ENCODE results near the gene ACTR8. TPM values are rescaled to one million over a fixed set of nuclear protein-coding genes. Genes with fewer than 3 reads are reported as not detected.

The ACTR8 gene
- total RNA-seq, 1 donor from 2014 or later = 43.6 TPM

GRCh38 chr3:53890726-53891475 is 8.9 kb upstream of the ACTR8 start:
- H3K79me2 ChIP-seq (ENCODE audit: insufficient read depth, low read length) = peaks cover 47% of the 10 kb centered on the region
- peak overlapping the region; percentile 76 for H2AFZ ChIP-seq (ENCODE audit: low read depth, low read length)

GRCh38 chr3:53888232-53888631 is 6.3 kb upstream of the ACTR8 start:
- peaks cover 13% of the 10 kb centered on the region for H3K36me3 ChIP-seq (ENCODE audit: insufficient read depth, low read length)
- no peaks in the 10 kb centered on the region for H3K9me3 ChIP-seq (ENCODE audit: insufficient read depth, low read depth, low read length)
- H3K36me3 Mint-ChIP-seq (ENCODE audit: low read depth, unreplicated experiment) = no peaks in the 10 kb centered on the region
- H3K27me3 Mint-ChIP-seq (ENCODE audit: low read depth, unreplicated experiment) = no peaks in the 10 kb centered on the region
- H3K27ac Mint-ChIP-seq (ENCODE audit: unreplicated experiment) = no peak overlapping the region
- FAIRE-seq (no peak), DNase-seq (ENCODE audit: low read depth) (no peak)
- no peaks in the 10 kb centered on the region for H3K9me3 Mint-ChIP-seq (ENCODE audit: unreplicated experiment)
- H4K20me1 ChIP-seq (ENCODE audit: insufficient read depth, low read length) = peaks cover 30% of the 10 kb centered on the region
- H3K9ac ChIP-seq (ENCODE audit: low read length) = no peak overlapping the region
- H3K4me3 ChIP-seq (ENCODE audit: insufficient read depth, low read depth, low read length) = no peak overlapping the region
- H3K79me2 ChIP-seq (ENCODE audit: insufficient read depth, low read length) = peaks cover 47% of the 10 kb centered on the region
- no peaks in the 10 kb centered on the region for H3K27me3 ChIP-seq (ENCODE audit: insufficient read depth, low read length)
- H3K27ac ChIP-seq (ENCODE audit: low read depth, low read length) = no peak overlapping the region
- TF ChIP-seq CTCF (IDR thresholded peaks at IDR 0.05; ENCODE audit: insufficient read depth, low read depth, low read length) (no peak), EZH2 (IDR thresholded peaks at IDR 0.05; ENCODE audit: insufficient read depth, low read length) (no peak)
- no peak overlapping the region for H3K4me3 Mint-ChIP-seq (ENCODE audit: unreplicated experiment)
- H2AFZ ChIP-seq (ENCODE audit: low read depth, low read length) = no peak overlapping the region
- H3K4me2 ChIP-seq (ENCODE audit: low read length) = no peak overlapping the region
- peaks cover 14% of the 10 kb centered on the region for H3K4me1 ChIP-seq (ENCODE audit: insufficient read depth, low read length)
- H3K4me1 Mint-ChIP-seq (ENCODE audit: low read depth, unreplicated experiment) = peaks cover 16% of the 10 kb centered on the region

More at GRCh38 chr3:53890726-53891475, 8.9 kb upstream of the ACTR8 start:
- Mint-ChIP-seq H3K36me3 (ENCODE audit: low read depth, unreplicated experiment) (no peaks in the 10 kb centered on the region), H3K4me1 (ENCODE audit: low read depth, unreplicated experiment) (peaks cover 13% of the 10 kb centered on the region), H3K27ac (ENCODE audit: unreplicated experiment) (peak overlapping the region; percentile 99), H3K4me3 (ENCODE audit: unreplicated experiment) (peak overlapping the region; percentile 94), H3K27me3 (ENCODE audit: low read depth, unreplicated experiment) (no peaks in the 10 kb centered on the region), H3K9me3 (ENCODE audit: unreplicated experiment) (no peaks in the 10 kb centered on the region)
- no peaks in the 10 kb centered on the region for H3K9me3 ChIP-seq (ENCODE audit: insufficient read depth, low read depth, low read length)
- peak overlapping the region; percentile 86 for H3K4me2 ChIP-seq (ENCODE audit: low read length)
- peak overlapping the region; percentile 95 for H3K9ac ChIP-seq (ENCODE audit: low read length)
- FAIRE-seq = no peak
- DNase-seq (ENCODE audit: low read depth) = peak; percentile 60
- peaks cover 14% of the 10 kb centered on the region for H3K4me1 ChIP-seq (ENCODE audit: insufficient read depth, low read length)
- TF ChIP-seq EZH2 (IDR thresholded peaks at IDR 0.05; ENCODE audit: insufficient read depth, low read length) (no peak), CTCF (IDR thresholded peaks at IDR 0.05; ENCODE audit: insufficient read depth, low read depth, low read length) (no peak)
- H3K36me3 ChIP-seq (ENCODE audit: insufficient read depth, low read length) = peaks cover 5% of the 10 kb centered on the region
- peaks cover 12% of the 10 kb centered on the region for H3K27me3 ChIP-seq (ENCODE audit: insufficient read depth, low read length)
- H3K4me3 ChIP-seq (ENCODE audit: insufficient read depth, low read depth, low read length) = peak overlapping the region; percentile 92
- H4K20me1 ChIP-seq (ENCODE audit: insufficient read depth, low read length) = peaks cover 30% of the 10 kb centered on the region
- H3K27ac ChIP-seq (ENCODE audit: low read depth, low read length) = peak overlapping the region; percentile 95

GRCh38 chr3:53887446-53887845 is 5.5 kb upstream of the ACTR8 start:
- H2AFZ ChIP-seq (ENCODE audit: low read depth, low read length) = no peak overlapping the region
- no peaks in the 10 kb centered on the region for H3K9me3 ChIP-seq (ENCODE audit: insufficient read depth, low read depth, low read length)
- FAIRE-seq (no peak), DNase-seq (ENCODE audit: low read depth) (no peak)
- Mint-ChIP-seq H3K9me3 (ENCODE audit: unreplicated experiment) (no peaks in the 10 kb centered on the region), H3K36me3 (ENCODE audit: low read depth, unreplicated experiment) (no peaks in the 10 kb centered on the region), H3K4me1 (ENCODE audit: low read depth, unreplicated experiment) (peaks cover 14% of the 10 kb centered on the region), H3K27ac (ENCODE audit: unreplicated experiment) (no peak overlapping the region), H3K4me3 (ENCODE audit: unreplicated experiment) (no peak overlapping the region), H3K27me3 (ENCODE audit: low read depth, unreplicated experiment) (no peaks in the 10 kb centered on the region)
- no peak overlapping the region for H3K4me2 ChIP-seq (ENCODE audit: low read length)
- H3K4me1 ChIP-seq (ENCODE audit: insufficient read depth, low read length) = peaks cover 13% of the 10 kb centered on the region
- TF ChIP-seq EZH2 (IDR thresholded peaks at IDR 0.05; ENCODE audit: insufficient read depth, low read length) = no peak
- TF ChIP-seq CTCF (IDR thresholded peaks at IDR 0.05; ENCODE audit: insufficient read depth, low read depth, low read length) = no peak
- no peaks in the 10 kb centered on the region for H3K27me3 ChIP-seq (ENCODE audit: insufficient read depth, low read length)
- H4K20me1 ChIP-seq (ENCODE audit: insufficient read depth, low read length) = peaks cover 30% of the 10 kb centered on the region
- H3K79me2 ChIP-seq (ENCODE audit: insufficient read depth, low read length) = peaks cover 47% of the 10 kb centered on the region
- H3K4me3 ChIP-seq (ENCODE audit: insufficient read depth, low read depth, low read length) = no peak overlapping the region
- no peak overlapping the region for H3K27ac ChIP-seq (ENCODE audit: low read depth, low read length)
- H3K9ac ChIP-seq (ENCODE audit: low read length) = no peak overlapping the region
- H3K36me3 ChIP-seq (ENCODE audit: insufficient read depth, low read length) = peaks cover 16% of the 10 kb centered on the region
